ENCODE measurements around the gene NR6A1. TPM values are rescaled to one million over a fixed set of nuclear protein-coding genes. Genes with fewer than 3 reads are reported as not detected.

NR6A1 gene
- total and polyA plus RNA-seq, 2 of the 8 experiments (the other 6 are each of a cell fraction or from before 2014, with no cell fraction given) = 93.2 to 237 TPM

DNA sequence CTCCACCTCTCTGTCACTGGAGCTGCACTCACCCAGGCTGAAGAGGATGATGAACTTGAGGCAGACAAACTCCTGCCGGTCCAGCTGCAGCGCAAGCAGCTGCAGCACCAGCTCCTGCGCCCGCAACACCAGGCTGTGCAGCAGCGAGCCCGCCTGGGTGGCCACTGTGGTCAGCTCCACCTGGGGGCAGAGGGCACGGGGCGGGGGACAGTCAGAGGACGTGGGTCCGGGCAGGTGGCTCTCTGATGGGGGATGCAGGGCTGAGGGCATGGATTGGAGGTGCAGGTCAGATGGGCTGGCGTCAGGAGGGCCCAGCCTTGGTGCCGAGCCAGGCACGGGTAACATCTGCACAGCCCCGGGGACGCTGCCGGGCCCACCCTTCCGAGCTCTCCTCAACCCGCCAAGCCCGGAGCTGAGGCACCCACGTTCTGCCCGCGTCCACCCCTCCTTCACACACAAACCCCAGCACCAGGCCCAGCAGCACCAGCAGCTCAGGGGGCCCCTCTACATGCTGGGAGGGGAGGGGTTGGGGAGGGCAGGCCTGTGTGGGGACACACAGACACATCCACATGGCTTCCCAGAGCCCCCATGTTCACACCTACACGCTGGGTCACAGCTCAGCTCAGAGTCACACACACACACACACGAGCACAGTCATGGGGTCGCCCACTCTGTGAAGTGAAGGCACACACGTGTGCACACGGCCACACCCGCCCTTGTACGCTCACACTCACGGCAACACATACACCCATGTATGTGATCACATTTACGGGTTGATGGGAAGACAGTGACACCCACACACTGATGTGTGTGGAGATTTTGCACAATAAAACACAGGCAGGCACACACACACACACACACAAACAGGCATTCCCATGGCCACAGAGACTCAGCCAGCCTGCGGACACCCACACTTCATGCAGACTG, 279.8 kb downstream of the NR6A1 start (continued):
- TF ChIP-seq CEBPB (IDR thresholded peaks at IDR 0.05; ENCODE audit: low read depth, low read length) (no peak), BRCA1 (IDR thresholded peaks at IDR 0.05; ENCODE audit: low read depth, low read length) (no peak), MAFK (IDR thresholded peaks at IDR 0.05; ENCODE audit: low read depth, low read length) (no peak), TCF12 (IDR thresholded peaks at IDR 0.05; ENCODE audit: low read depth, low read length) (no peak), TAF7 (optimal IDR thresholded peaks at IDR 0.05; ENCODE audit: borderline replicate concordance, low read depth, low read length) (no peak), SIN3A (conservative IDR thresholded peaks at IDR 0.05 in 1 of 2, IDR thresholded peaks at IDR 0.05 in 1 of 2; ENCODE audit: low read depth in 1 of 2, low read length in 2 of 2) (no peak), KDM1A (IDR thresholded peaks at IDR 0.05; ENCODE audit: borderline replicate concordance, low read length) (no peak)
- TF ChIP-seq, protein P1, sequence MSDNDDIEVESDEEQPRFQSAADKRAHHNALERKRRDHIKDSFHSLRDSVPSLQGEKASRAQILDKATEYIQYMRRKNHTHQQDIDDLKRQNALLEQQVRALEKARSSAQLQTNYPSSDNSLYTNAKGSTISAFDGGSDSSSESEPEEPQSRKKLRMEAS (IDR thresholded peaks at IDR 0.05) = no peak
- TF ChIP-seq, protein P2, sequence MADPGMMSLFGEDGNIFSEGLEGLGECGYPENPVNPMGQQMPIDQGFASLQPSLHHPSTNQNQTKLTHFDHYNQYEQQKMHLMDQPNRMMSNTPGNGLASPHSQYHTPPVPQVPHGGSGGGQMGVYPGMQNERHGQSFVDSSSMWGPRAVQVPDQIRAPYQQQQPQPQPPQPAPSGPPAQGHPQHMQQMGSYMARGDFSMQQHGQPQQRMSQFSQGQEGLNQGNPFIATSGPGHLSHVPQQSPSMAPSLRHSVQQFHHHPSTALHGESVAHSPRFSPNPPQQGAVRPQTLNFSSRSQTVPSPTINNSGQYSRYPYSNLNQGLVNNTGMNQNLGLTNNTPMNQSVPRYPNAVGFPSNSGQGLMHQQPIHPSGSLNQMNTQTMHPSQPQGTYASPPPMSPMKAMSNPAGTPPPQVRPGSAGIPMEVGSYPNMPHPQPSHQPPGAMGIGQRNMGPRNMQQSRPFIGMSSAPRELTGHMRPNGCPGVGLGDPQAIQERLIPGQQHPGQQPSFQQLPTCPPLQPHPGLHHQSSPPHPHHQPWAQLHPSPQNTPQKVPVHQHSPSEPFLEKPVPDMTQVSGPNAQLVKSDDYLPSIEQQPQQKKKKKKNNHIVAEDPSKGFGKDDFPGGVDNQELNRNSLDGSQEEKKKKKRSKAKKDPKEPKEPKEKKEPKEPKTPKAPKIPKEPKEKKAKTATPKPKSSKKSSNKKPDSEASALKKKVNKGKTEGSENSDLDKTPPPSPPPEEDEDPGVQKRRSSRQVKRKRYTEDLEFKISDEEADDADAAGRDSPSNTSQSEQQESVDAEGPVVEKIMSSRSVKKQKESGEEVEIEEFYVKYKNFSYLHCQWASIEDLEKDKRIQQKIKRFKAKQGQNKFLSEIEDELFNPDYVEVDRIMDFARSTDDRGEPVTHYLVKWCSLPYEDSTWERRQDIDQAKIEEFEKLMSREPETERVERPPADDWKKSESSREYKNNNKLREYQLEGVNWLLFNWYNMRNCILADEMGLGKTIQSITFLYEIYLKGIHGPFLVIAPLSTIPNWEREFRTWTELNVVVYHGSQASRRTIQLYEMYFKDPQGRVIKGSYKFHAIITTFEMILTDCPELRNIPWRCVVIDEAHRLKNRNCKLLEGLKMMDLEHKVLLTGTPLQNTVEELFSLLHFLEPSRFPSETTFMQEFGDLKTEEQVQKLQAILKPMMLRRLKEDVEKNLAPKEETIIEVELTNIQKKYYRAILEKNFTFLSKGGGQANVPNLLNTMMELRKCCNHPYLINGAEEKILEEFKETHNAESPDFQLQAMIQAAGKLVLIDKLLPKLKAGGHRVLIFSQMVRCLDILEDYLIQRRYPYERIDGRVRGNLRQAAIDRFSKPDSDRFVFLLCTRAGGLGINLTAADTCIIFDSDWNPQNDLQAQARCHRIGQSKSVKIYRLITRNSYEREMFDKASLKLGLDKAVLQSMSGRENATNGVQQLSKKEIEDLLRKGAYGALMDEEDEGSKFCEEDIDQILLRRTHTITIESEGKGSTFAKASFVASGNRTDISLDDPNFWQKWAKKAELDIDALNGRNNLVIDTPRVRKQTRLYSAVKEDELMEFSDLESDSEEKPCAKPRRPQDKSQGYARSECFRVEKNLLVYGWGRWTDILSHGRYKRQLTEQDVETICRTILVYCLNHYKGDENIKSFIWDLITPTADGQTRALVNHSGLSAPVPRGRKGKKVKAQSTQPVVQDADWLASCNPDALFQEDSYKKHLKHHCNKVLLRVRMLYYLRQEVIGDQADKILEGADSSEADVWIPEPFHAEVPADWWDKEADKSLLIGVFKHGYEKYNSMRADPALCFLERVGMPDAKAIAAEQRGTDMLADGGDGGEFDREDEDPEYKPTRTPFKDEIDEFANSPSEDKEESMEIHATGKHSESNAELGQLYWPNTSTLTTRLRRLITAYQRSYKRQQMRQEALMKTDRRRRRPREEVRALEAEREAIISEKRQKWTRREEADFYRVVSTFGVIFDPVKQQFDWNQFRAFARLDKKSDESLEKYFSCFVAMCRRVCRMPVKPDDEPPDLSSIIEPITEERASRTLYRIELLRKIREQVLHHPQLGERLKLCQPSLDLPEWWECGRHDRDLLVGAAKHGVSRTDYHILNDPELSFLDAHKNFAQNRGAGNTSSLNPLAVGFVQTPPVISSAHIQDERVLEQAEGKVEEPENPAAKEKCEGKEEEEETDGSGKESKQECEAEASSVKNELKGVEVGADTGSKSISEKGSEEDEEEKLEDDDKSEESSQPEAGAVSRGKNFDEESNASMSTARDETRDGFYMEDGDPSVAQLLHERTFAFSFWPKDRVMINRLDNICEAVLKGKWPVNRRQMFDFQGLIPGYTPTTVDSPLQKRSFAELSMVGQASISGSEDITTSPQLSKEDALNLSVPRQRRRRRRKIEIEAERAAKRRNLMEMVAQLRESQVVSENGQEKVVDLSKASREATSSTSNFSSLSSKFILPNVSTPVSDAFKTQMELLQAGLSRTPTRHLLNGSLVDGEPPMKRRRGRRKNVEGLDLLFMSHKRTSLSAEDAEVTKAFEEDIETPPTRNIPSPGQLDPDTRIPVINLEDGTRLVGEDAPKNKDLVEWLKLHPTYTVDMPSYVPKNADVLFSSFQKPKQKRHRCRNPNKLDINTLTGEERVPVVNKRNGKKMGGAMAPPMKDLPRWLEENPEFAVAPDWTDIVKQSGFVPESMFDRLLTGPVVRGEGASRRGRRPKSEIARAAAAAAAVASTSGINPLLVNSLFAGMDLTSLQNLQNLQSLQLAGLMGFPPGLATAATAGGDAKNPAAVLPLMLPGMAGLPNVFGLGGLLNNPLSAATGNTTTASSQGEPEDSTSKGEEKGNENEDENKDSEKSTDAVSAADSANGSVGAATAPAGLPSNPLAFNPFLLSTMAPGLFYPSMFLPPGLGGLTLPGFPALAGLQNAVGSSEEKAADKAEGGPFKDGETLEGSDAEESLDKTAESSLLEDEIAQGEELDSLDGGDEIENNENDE (IDR thresholded peaks at IDR 0.05; ENCODE audit: insufficient replicate concordance, low read length) = no peak

All from H1 (cell line).